Measurements from ENCODE around the gene C1QTNF8.

C1QTNF8 gene

GRCh38 chr16:1109648-1110047, 13.6 kb upstream of the C1QTNF8 start:
- H3K4me3 ChIP-seq (ENCODE audit: low read length), result no peak overlapping the region
- no peak for TF ChIP-seq CTCF (IDR thresholded peaks at IDR 0.05; ENCODE audit: insufficient read depth, low read depth, low read length, missing control alignments)

GRCh38 chr16:1108299-1109252, 12.5 kb upstream of the C1QTNF8 start:
- TF ChIP-seq CTCF (IDR thresholded peaks at IDR 0.05; ENCODE audit: insufficient read depth, low read depth, low read length, missing control alignments), result no peak

More at GRCh38 chr16:1109648-1110047, 13.6 kb upstream of the C1QTNF8 start:
- no peak for DNase-seq (ENCODE audit: low read depth)

DNA sequence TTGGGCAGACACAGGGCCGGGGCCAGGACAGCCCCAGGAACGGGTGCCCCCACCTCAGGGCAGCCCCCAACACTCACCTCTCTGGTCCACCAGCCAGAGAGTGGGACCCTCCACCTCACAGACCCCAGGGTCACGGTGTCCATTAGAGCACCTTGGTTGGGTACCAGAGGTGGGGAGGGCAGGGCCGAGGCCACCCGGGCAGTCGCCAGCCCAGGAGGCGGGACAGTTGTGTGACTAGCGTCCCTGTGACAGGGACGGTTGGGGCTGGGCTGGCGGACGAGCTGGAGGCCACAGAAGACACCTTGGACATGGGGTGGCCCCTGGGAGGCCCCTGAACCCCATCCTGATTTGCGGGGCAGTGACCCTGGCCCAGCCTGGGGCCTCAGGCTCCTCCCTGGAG, 11.7 kb upstream of the C1QTNF8 start:
- H3K4me3 ChIP-seq (ENCODE audit: low read length), result no peak overlapping the region
- DNase-seq (ENCODE audit: low read depth), result no peak
- TF ChIP-seq CTCF (IDR thresholded peaks at IDR 0.05; ENCODE audit: insufficient read depth, low read depth, low read length, missing control alignments), result no peak

More at GRCh38 chr16:1108299-1109252, 12.5 kb upstream of the C1QTNF8 start:
- no peak overlapping the region for H3K4me3 ChIP-seq (ENCODE audit: low read length)
- DNase-seq (ENCODE audit: low read depth), result no peak

DNA sequence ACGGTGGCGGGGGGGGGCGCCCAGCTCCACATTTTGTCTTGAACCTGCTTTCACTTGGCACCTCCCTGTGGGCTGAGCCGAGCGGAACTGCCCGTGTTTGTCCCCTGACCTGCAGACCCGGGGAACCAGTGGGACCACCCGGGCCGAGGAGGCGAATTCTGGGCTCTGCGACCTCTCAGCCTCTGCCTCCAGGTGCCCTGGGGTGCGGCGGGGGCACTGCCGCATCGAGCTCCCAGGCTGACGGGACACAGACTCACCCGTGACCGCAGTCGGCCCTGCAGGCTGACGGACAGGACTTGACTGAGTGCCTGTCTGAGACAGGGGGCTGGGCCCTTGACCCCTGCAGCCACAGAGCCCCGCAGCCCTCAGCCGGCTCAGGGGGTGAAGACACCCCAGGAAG, 11.1 kb upstream of the C1QTNF8 start:
- no peak overlapping the region for H3K4me3 ChIP-seq (ENCODE audit: low read length)
- DNase-seq (ENCODE audit: low read depth), result no peak
- TF ChIP-seq CTCF (IDR thresholded peaks at IDR 0.05; ENCODE audit: insufficient read depth, low read depth, low read length, missing control alignments), result no peak

DNA sequence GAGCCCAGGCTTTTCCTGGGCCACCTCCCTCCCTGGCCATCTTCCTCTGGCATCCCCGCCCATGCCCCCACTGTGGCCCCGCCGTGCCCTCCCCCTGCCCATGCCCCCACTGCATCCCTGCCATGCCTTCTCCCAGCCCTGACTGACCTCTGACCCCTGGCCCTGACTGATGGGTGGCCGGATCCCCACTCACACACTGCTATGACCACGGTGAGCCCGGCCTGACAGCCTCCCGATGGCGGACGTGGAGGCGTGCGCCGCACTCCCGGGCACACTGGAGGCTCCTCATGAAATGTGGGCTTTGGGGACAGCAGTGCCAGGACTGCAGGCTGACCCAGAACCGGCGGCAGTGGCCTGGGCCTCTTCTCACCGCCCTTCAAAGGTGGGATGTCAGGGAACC, 10.6 kb upstream of the C1QTNF8 start:
- no peak for DNase-seq (ENCODE audit: low read depth)
- H3K4me3 ChIP-seq (ENCODE audit: low read length), result no peak overlapping the region
- TF ChIP-seq CTCF (IDR thresholded peaks at IDR 0.05; ENCODE audit: insufficient read depth, low read depth, low read length, missing control alignments), result no peak

GRCh38 chr16:1105888-1106620, 10.0 kb upstream of the C1QTNF8 start:
- TF ChIP-seq CTCF (IDR thresholded peaks at IDR 0.05; ENCODE audit: insufficient read depth, low read depth, low read length, missing control alignments), result peak; percentile 38
- no peak overlapping the region for H3K4me3 ChIP-seq (ENCODE audit: low read length)
- DNase-seq (ENCODE audit: low read depth), result peak; percentile 1

Measured in epithelial cell of esophagus (primary cell).